HG03457 (cell line): Measurements from ENCODE around the gene MALSU1.

Experiments used
- ATAC-seq: cut with Tn5 transposase; IDR thresholded peaks from one replicate; pipeline ENCODE4 v1.9.1; 2021; ENCODE audit warnings: moderate number of reproducible peaks; ENCODE audit not compliant: unreplicated experiment

Gene MALSU1

GRCh38 chr7:23357190-23358093 lies 58.3 kb downstream of the MALSU1 start:
- no peak for ATAC-seq

- no peak for ATAC-seq
These were observed 59.1 kb downstream of the MALSU1 start for GRCh38 chr7:23358152-23358674.
